ENCODE measurements around the gene SRPK2.

SRPK2 gene

DNA sequence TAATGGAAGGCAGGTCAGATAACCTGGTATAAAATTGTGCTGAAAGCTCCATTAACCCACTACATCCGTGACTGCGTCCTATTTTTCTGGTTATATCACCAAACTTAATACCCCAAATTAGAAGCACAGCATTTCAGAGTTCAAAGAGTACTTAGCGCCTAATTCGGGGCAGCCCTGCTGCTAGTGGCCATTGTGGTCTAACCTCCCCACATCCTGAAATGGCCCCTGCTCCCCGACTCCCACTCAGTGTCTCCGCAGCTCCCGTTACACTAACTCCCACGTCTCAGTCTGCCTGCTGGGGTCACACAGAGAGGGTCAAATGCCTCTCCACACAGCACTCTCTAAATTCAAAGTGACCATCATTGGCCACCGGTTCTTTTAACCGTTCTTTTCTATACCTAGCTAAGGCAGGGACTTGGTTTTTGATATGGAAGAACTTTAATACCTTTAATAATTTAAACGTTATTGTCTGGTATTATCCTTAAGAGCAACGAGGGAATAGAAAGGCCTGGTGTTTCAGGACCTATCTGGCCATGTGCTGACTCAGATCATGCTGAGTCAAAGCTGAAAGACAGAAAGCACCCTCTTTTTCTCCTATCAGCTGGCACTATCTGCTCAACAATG is 257.6 kb downstream of the SRPK2 start:
- TF ChIP-seq, protein P1, sequence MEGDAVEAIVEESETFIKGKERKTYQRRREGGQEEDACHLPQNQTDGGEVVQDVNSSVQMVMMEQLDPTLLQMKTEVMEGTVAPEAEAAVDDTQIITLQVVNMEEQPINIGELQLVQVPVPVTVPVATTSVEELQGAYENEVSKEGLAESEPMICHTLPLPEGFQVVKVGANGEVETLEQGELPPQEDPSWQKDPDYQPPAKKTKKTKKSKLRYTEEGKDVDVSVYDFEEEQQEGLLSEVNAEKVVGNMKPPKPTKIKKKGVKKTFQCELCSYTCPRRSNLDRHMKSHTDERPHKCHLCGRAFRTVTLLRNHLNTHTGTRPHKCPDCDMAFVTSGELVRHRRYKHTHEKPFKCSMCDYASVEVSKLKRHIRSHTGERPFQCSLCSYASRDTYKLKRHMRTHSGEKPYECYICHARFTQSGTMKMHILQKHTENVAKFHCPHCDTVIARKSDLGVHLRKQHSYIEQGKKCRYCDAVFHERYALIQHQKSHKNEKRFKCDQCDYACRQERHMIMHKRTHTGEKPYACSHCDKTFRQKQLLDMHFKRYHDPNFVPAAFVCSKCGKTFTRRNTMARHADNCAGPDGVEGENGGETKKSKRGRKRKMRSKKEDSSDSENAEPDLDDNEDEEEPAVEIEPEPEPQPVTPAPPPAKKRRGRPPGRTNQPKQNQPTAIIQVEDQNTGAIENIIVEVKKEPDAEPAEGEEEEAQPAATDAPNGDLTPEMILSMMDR (IDR thresholded peaks at IDR 0.05; ENCODE audit: borderline replicate concordance, control extremely low read depth, extremely low read depth, insufficient read depth, missing control alignments) = no peak
- peak; percentile 32 for DNase-seq (ENCODE audit: low spot score)
- in situ Hi-C loops (cut with MboI; ENCODE audit: low sequenced_read_pairs, unreplicated experiment) = no loop called here

DNA sequence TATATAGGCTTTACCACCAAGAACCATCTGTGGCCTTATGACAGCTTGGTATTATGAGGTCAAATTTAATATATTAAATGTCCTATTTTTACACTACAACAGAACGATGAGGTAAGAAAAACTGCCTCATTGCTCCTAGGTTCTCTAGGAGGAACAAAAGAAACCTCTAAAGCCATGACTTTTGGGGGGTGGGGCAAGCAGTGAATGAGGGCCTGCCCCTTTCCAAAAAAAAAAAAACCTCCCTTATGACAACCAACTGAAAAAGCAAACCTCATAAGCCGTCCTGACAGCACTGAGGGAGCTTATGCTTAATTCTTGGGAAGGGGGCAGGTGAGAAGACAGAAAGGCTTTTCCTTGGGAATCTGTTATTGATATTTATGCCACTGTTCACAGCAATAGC is 258.1 kb downstream of the SRPK2 start:
- in situ Hi-C loops (cut with MboI; ENCODE audit: low sequenced_read_pairs, unreplicated experiment) = no loop called here
- TF ChIP-seq, protein P1 (IDR thresholded peaks at IDR 0.05; ENCODE audit: borderline replicate concordance, control extremely low read depth, extremely low read depth, insufficient read depth, missing control alignments) = no peak

DNA sequence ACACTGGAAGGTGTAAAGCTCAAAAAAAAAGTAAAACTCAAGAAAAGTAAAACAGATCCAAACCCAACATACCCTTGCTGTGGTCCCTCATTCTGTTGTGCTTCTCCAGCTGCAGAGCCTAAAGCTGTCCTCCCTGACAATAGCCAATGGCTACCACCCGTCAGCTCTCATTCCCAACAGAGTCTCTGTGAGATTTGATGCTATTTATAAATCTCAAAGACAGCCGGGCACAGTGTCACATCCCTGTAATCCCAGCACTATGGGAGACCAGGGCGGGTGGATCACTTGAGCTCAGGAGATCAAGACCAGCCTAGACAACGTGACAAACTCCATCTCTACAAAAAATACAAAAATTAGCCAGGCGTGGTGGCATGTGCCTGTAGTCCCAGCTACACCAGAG is 258.7 kb downstream of the SRPK2 start:
- in situ Hi-C loops (cut with MboI; ENCODE audit: low sequenced_read_pairs, unreplicated experiment) = no loop called here
- no peak for DNase-seq (ENCODE audit: low spot score)
- TF ChIP-seq, protein P1 (IDR thresholded peaks at IDR 0.05; ENCODE audit: borderline replicate concordance, control extremely low read depth, extremely low read depth, insufficient read depth, missing control alignments) = no peak

More for the DNA sequence above, 258.1 kb downstream of the SRPK2 start:
- no peak for DNase-seq (ENCODE audit: low spot score)

DNA sequence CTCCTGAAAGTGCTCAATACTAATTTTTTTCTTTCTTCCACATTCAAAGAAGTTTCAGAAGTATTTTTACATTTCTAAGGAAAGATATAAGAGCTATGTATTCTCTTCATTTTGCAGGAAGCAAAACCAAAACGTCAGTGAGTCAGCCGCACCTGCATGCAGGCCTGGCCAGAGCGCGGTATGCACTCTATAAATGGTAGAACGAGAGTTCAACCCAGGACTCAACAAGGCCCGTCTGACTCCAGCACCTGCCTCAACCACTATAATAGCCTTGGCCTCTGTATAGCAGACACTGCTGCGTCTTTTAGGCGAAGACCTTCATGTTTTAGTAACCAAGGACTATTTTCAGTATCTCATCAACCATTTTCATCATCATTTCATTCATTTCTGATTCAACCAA is 261.5 kb downstream of the SRPK2 start:
- in situ Hi-C loops (cut with MboI; ENCODE audit: low sequenced_read_pairs, unreplicated experiment) = no loop called here
- TF ChIP-seq, protein P1 (IDR thresholded peaks at IDR 0.05; ENCODE audit: borderline replicate concordance, control extremely low read depth, extremely low read depth, insufficient read depth, missing control alignments) = no peak
- no peak for DNase-seq (ENCODE audit: low spot score)

DNA sequence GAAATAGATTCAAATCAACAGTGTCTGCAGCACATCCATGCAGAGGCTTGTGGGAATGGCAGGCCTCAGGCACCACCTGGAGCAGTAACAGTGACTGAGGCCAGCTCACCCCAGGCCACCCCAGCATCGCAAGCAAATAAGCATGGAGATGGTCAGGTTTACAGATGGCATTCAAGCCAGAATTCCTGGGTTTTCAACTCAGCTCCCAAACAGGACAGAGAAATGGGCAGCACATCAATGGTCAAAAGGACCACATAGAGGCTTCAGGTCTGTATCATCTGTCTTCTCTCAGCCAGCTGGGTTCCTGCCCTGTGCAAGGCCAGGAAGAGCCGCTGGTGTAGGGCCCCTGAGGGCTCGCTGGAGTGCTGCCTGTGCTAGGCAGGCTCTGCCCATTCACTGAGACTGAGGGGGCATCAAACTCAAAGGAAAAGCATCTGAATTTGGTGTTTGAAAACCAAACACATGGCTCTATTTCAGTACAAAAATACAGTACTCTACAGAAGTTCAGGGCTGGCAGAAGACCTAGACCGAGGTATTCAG is 262.2 kb downstream of the SRPK2 start:
- no peak for DNase-seq (ENCODE audit: low spot score)
- in situ Hi-C loops (cut with MboI; ENCODE audit: low sequenced_read_pairs, unreplicated experiment) = no loop called here
- TF ChIP-seq, protein P1 (IDR thresholded peaks at IDR 0.05; ENCODE audit: borderline replicate concordance, control extremely low read depth, extremely low read depth, insufficient read depth, missing control alignments) = no peak

DNA sequence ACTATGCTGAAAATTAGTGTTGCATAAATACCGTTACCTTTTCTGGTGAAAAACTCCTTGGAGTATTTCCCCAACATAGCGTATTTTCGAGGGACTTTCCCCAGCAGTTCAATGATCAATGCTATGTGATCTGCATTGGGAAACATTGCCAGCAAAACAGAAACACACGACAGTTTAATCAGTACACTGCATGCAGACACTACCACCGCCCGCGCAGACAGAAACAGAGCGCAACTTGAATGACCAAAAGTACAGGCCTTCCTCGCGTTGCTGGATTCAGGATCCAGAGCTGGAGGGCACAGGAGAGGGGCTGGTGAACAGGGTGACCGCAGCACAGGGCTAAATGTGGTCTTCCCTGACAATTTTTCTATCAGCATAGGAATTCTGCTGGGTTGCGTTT is 263.0 kb downstream of the SRPK2 start:
- no peak for DNase-seq (ENCODE audit: low spot score)
- TF ChIP-seq, protein P1 (IDR thresholded peaks at IDR 0.05; ENCODE audit: borderline replicate concordance, control extremely low read depth, extremely low read depth, insufficient read depth, missing control alignments) = no peak
- in situ Hi-C loops (cut with MboI; ENCODE audit: low sequenced_read_pairs, unreplicated experiment) = no loop called here
